ENCODE results near the gene AFG3L2. TPM values are rescaled to one million over a fixed set of nuclear protein-coding genes. Genes with fewer than 3 reads are reported as not detected.

Gene AFG3L2
- total and polyA plus RNA-seq, 4 donors, result 16.4 to 41.3 (median 33.8) TPM

GRCh38 chr18:12330766-12331165, 46.3 kb downstream of the AFG3L2 start:
- no peaks in the 10 kb centered on the region for H3K27me3 ChIP-seq (ENCODE audit: control insufficient read depth in 3 of 3, insufficient read depth in 3 of 3, low read length in 2 of 3)
- TF ChIP-seq CTCF (IDR thresholded peaks at IDR 0.05; ENCODE audit: control extremely low read depth, extremely low read depth), result no peak
- no peaks in the 10 kb centered on the region for H3K9me3 ChIP-seq (ENCODE audit: control insufficient read depth in 4 of 4, insufficient read depth in 3 of 4, low read length in 3 of 4)
- peaks cover 13 to 35% (median 31%) of the 10 kb centered on the region in 4 donors for H3K36me3 ChIP-seq (ENCODE audit: control insufficient read depth in 4 of 4, insufficient read depth in 4 of 4, low read length in 4 of 4)
- peaks cover 0 to 4% (median 0%) of the 10 kb centered on the region in 5 donors for H3K4me1 ChIP-seq (ENCODE audit: control insufficient read depth in 5 of 5, insufficient read depth in 5 of 5, low read length in 5 of 5)
- no peak overlapping the region for H3K9ac ChIP-seq (ENCODE audit: insufficient read depth in 1 of 2, low read length in 2 of 2)
- 93 to 95% methylated on average over 4 of the region's 4 CpGs for WGBS, 2 donors
- ATAC-seq (ENCODE audit: insufficient read depth, low FRiP score), result no peak
- DNase-seq, result no peak
- no peak overlapping the region for H3K27ac ChIP-seq (ENCODE audit: low read depth in 1 of 2, low read length in 1 of 2)
- H3K4me3 ChIP-seq, result no peak overlapping the region

GRCh38 chr18:12329125-12329698, 47.8 kb downstream of the AFG3L2 start:
- peaks cover 18 to 42% (median 34%) of the 10 kb centered on the region in 4 donors for H3K36me3 ChIP-seq (ENCODE audit: control insufficient read depth in 4 of 4, insufficient read depth in 4 of 4, low read length in 4 of 4)
- H3K4me1 ChIP-seq (ENCODE audit: control insufficient read depth in 5 of 5, insufficient read depth in 5 of 5, low read length in 5 of 5), result peaks cover 0 to 4% (median 0%) of the 10 kb centered on the region in 5 donors
- no peak overlapping the region for H3K4me3 ChIP-seq
- no peak for ATAC-seq (ENCODE audit: insufficient read depth, low FRiP score)
- H3K27ac ChIP-seq (ENCODE audit: low read depth in 1 of 2, low read length in 1 of 2), result no peak overlapping the region
- DNase-seq, result no peak
- no peak overlapping the region for H3K9ac ChIP-seq (ENCODE audit: insufficient read depth in 1 of 2, low read length in 2 of 2)
- WGBS, 2 donors, result 94 to 96% methylated on average over 11 of the region's 11 CpGs
- H3K27me3 ChIP-seq (ENCODE audit: control insufficient read depth in 3 of 3, insufficient read depth in 3 of 3, low read length in 2 of 3), result no peaks in the 10 kb centered on the region
- TF ChIP-seq CTCF (IDR thresholded peaks at IDR 0.05; ENCODE audit: control extremely low read depth, extremely low read depth), result no peak
- H3K9me3 ChIP-seq (ENCODE audit: control insufficient read depth in 4 of 4, insufficient read depth in 3 of 4, low read length in 3 of 4), result peaks cover 0 to 5% (median 0%) of the 10 kb centered on the region in 4 donors

- peaks cover 18 to 39% (median 27%) of the 10 kb centered on the region in 4 donors for H3K36me3 ChIP-seq (ENCODE audit: control insufficient read depth in 4 of 4, insufficient read depth in 4 of 4, low read length in 4 of 4)
- TF ChIP-seq CTCF (IDR thresholded peaks at IDR 0.05; ENCODE audit: control extremely low read depth, extremely low read depth), result no peak
- DNase-seq, result no peak
- peaks cover 0 to 4% (median 0%) of the 10 kb centered on the region in 5 donors for H3K4me1 ChIP-seq (ENCODE audit: control insufficient read depth in 5 of 5, insufficient read depth in 5 of 5, low read length in 5 of 5)
- H3K9ac ChIP-seq (ENCODE audit: insufficient read depth in 1 of 2, low read length in 2 of 2), result no peak overlapping the region
- H3K27me3 ChIP-seq (ENCODE audit: control insufficient read depth in 3 of 3, insufficient read depth in 3 of 3, low read length in 2 of 3), result no peaks in the 10 kb centered on the region
- no peak for ATAC-seq (ENCODE audit: insufficient read depth, low FRiP score)
- no peak overlapping the region for H3K27ac ChIP-seq (ENCODE audit: low read depth in 1 of 2, low read length in 1 of 2)
- H3K9me3 ChIP-seq (ENCODE audit: control insufficient read depth in 4 of 4, insufficient read depth in 3 of 4, low read length in 3 of 4), result peaks cover 0 to 5% (median 0%) of the 10 kb centered on the region in 4 donors
- no peak overlapping the region for H3K4me3 ChIP-seq
- WGBS, 2 donors, result 94 to 98% methylated on average over 4 of the region's 4 CpGs
Measured at GRCh38 chr18:12328179-12328823, 48.7 kb downstream of the AFG3L2 start.

Measured in lung (tissue), 12 donors.